Measurements from ENCODE around the gene YTHDC1. TPM values are rescaled to one million over a fixed set of nuclear protein-coding genes. Genes with fewer than 3 reads are reported as not detected.

Gene YTHDC1
- total RNA-seq, 4 donors from 2014 or later: 28.0 to 73.1 (median 34.9) TPM

- in situ Hi-C loops (cut with MboI; ENCODE audit: low sequenced_read_pairs in 4 of 4): no loop called here
- Histone ChIP-seq H3K36me3 (no peaks in the 10 kb centered on the region), H3K9me3 (no peaks in the 10 kb centered on the region), H3K4me3 (no peak overlapping the region), H3K27ac (no peak overlapping the region), H3K27me3 (no peaks in the 10 kb centered on the region), H3K4me1 (no peaks in the 10 kb centered on the region)
- ATAC-seq: no peak
- DNase-seq: no peak
- TF ChIP-seq CTCF (IDR thresholded peaks at IDR 0.05 in 4 of 5, conservative IDR thresholded peaks at IDR 0.05 in 1 of 5) (no peak), POLR2A (IDR thresholded peaks at IDR 0.05) (no peak)
- intact Hi-C loops (cut with DNase I; ENCODE audit: low total_unique reads): no loop called here
These were observed 52.8 kb downstream of the YTHDC1 start for GRCh38 chr4:68297137-68297536.

- intact Hi-C loops (cut with DNase I; ENCODE audit: low total_unique reads): no loop called here
- DNase-seq (no peak), ATAC-seq (no peak)
- no peak for TF ChIP-seq CTCF (IDR thresholded peaks at IDR 0.05 in 4 of 5, conservative IDR thresholded peaks at IDR 0.05 in 1 of 5)
- no peak for TF ChIP-seq POLR2A (IDR thresholded peaks at IDR 0.05)
- H3K4me1 ChIP-seq: no peaks in the 10 kb centered on the region
- in situ Hi-C loops (cut with MboI; ENCODE audit: low sequenced_read_pairs in 4 of 4): no loop called here
- H3K9me3 ChIP-seq: no peaks in the 10 kb centered on the region
- no peak overlapping the region for H3K4me3 ChIP-seq
- H3K27ac ChIP-seq: no peak overlapping the region
- H3K36me3 ChIP-seq: no peaks in the 10 kb centered on the region
- H3K27me3 ChIP-seq: no peaks in the 10 kb centered on the region
These were observed 58.6 kb downstream of the YTHDC1 start for GRCh38 chr4:68291256-68291655.

GRCh38 chr4:68288393-68288740 lies 61.5 kb downstream of the YTHDC1 start:
- Histone ChIP-seq H3K4me3 (no peak overlapping the region), H3K4me1 (no peaks in the 10 kb centered on the region), H3K9me3 (no peaks in the 10 kb centered on the region), H3K27me3 (no peaks in the 10 kb centered on the region), H3K36me3 (no peaks in the 10 kb centered on the region), H3K27ac (no peak overlapping the region)
- intact Hi-C loops (cut with DNase I; ENCODE audit: low total_unique reads) (no loop called here), in situ Hi-C loops (cut with MboI; ENCODE audit: low sequenced_read_pairs in 4 of 4) (no loop called here)
- ATAC-seq (no peak), DNase-seq (no peak)
- TF ChIP-seq CTCF (IDR thresholded peaks at IDR 0.05 in 4 of 5, conservative IDR thresholded peaks at IDR 0.05 in 1 of 5) (no peak), POLR2A (IDR thresholded peaks at IDR 0.05) (no peak)

- in situ Hi-C loops (cut with MboI; ENCODE audit: low sequenced_read_pairs in 4 of 4): no loop called here
- TF ChIP-seq CTCF (IDR thresholded peaks at IDR 0.05 in 4 of 5, conservative IDR thresholded peaks at IDR 0.05 in 1 of 5): no peak
- no peak for TF ChIP-seq POLR2A (IDR thresholded peaks at IDR 0.05)
- Histone ChIP-seq H3K36me3 (no peaks in the 10 kb centered on the region), H3K27ac (no peak overlapping the region), H3K9me3 (no peaks in the 10 kb centered on the region), H3K27me3 (no peaks in the 10 kb centered on the region), H3K4me1 (no peaks in the 10 kb centered on the region), H3K4me3 (no peak overlapping the region)
- intact Hi-C loops (cut with DNase I; ENCODE audit: low total_unique reads): no loop called here
- DNase-seq (no peak), ATAC-seq (no peak)
These were observed 62.0 kb downstream of the YTHDC1 start for GRCh38 chr4:68287704-68288392.

GRCh38 chr4:68283714-68284113 lies 66.2 kb downstream of the YTHDC1 start:
- in situ Hi-C loops (cut with MboI; ENCODE audit: low sequenced_read_pairs in 4 of 4): no loop called here

More at GRCh38 chr4:68283714-68284113, 66.2 kb downstream of the YTHDC1 start:
- no peak for ATAC-seq
- H3K4me3 ChIP-seq: no peak overlapping the region
- H3K27me3 ChIP-seq: no peaks in the 10 kb centered on the region
- no peak for TF ChIP-seq CTCF (IDR thresholded peaks at IDR 0.05 in 4 of 5, conservative IDR thresholded peaks at IDR 0.05 in 1 of 5)
- H3K9me3 ChIP-seq: no peaks in the 10 kb centered on the region
- DNase-seq: no peak
- H3K27ac ChIP-seq: no peak overlapping the region
- no peaks in the 10 kb centered on the region for H3K36me3 ChIP-seq
- intact Hi-C loops (cut with DNase I; ENCODE audit: low total_unique reads): no loop called here
- H3K4me1 ChIP-seq: no peaks in the 10 kb centered on the region
